Uterus (tissue), 4 donors: Measurements from ENCODE around the gene ZNF521. TPM values are rescaled to one million over a fixed set of nuclear protein-coding genes. Genes with fewer than 3 reads are reported as not detected.

Source experiments
- DNase-seq, 2 donors: peaks; one replicate each; pipeline ENCODE4 v3.0.0-alpha.2; 2019 to 2020
- H3K27ac ChIP-seq, 2 donors: fragments of 200-600 bp; sonication (generic); 1 replicate in 1 of 2; 2 replicates in 1 of 2; pipeline ENCODE4 v1.5.1; 2016 to 2018
- H3K27me3 ChIP-seq, 2 donors: fragments of 200-600 bp; sonication (generic); one replicate each; pipeline ENCODE4 v1.5.1; 2018 to 2019; ENCODE audit warnings: control low read depth in 1 of 2
- H3K36me3 ChIP-seq, 2 donors: fragments of 200-600 bp; sonication (generic); one replicate each; pipeline ENCODE4 v1.5.1; 2019; ENCODE audit warnings: control low read depth in 1 of 2
- H3K4me1 ChIP-seq, 2 donors: fragments of 200-600 bp; sonication (generic); one replicate each; pipeline ENCODE4 v1.5.1; 2018 to 2019; ENCODE audit warnings: control low read depth in 1 of 2
- H3K4me3 ChIP-seq, 2 donors: fragments of 200-600 bp; sonication (generic); 1 replicate in 1 of 2; 2 replicates in 1 of 2; pipeline ENCODE4 v1.5.1; 2018 to 2019; ENCODE audit warnings: mild to moderate bottlenecking in 1 of 2
- H3K9me3 ChIP-seq, 2 donors: fragments of 200-600 bp; sonication (generic); one replicate each; pipeline ENCODE4 v1.5.1; 2019; ENCODE audit warnings: control low read depth in 1 of 2
- POLR2A ChIP-seq, 2 donors: fragments of 450-650 bp; IDR thresholded peaks; one replicate each; pipeline ENCODE4 v1.6.1; 2016; ENCODE audit warnings: antibody characterized with exemption in 2 of 2, mild to moderate bottlenecking in 1 of 2, moderate library complexity in 1 of 2
- intact Hi-C: fragments of 100-400 bp; cut with DNase I; formaldehyde crosslinking; loops from one replicate; pipeline ENCODE4 v1.15.1; 2023; ENCODE audit warnings: low total_unique reads
- total RNA-seq, 4 donors: library from RNA; depleted of rRNA in 3 of 4; stranded (reverse); fragments of >200 nt in 3 of 4; gene quantifications; one replicate each; pipeline versions ENCODE4 v1.1.0 to v1.2.4, GENCODE V29; 2014 to 2023
- TF ChIP-seq, protein P1 (sequence below), 4 experiments: fragments of 200-600 bp in 2 of 4; fragments of 450-650 bp in 2 of 4; sonication (generic) in 2 of 4; IDR thresholded peaks; one replicate each; pipeline ENCODE4 v1.5.1; 2016 to 2019; ENCODE audit warnings: antibody characterized with exemption in 4 of 4, mild to moderate bottlenecking in 2 of 4, moderate library complexity in 1 of 4
- donor health status: DM: yes; HTN: yes; CAD: no.

The ZNF521 gene
- total RNA-seq, 4 donors from 2014 or later = 47.4 to 116 (median 72.8) TPM

DNA sequence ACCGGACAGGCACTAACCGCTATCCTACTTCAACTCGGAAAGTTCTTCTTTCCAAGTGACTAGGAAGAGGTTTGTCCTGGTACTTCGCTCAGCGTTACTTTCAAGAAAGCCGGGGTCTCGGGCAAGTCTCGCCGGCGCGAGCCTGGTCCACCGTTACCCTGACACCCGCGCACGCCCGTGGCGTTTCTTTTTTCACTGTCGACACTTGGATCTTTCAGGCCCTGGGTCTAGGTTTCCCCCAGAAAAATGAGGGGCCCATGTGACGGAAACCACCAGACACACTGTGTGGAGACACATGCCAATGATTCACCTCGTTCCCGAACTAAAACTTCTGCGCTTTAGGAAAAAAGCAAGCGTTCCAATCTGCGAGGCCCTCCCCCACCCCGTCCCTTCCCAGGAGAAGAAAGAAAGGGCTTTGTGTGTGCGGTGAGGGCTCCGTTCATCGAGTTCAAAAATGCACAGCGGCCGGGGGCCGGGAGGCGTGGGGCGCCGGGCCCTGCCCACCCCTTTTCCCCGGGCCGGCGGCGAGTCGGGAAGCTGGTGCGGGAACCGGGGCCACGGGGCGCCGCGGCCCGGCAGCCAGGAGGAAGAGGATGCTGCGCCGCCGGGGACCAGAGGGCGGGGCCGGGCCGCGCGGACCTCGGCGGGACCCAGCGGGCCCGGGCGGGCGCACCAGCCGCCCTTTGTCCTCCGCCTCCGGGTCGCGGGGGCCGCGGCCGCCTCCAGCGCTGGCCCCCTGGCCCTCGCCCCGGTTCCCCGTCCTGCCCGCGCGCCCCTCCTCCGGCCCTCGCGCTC is 2.6 kb downstream of the ZNF521 start:
- intact Hi-C loops = loop anchor here (10.0 kb wide), 1 partner anchor 115 kb away; no protein-coding TSS in a partner anchor
- DNase-seq = peak; percentile 44 to 46
- no peaks in the 10 kb centered on the region for H3K27me3 ChIP-seq
- H3K4me1 ChIP-seq = no peaks in the 10 kb centered on the region
- no peaks in the 10 kb centered on the region for H3K36me3 ChIP-seq
- peak overlapping the region; percentile 95 for H3K27ac ChIP-seq
- peak overlapping the region; percentile 55 to 60 for H3K4me3 ChIP-seq
- TF ChIP-seq POLR2A (IDR thresholded peaks at IDR 0.05) = peak in 1 of 2 donors; percentile 47
- TF ChIP-seq, protein P1, sequence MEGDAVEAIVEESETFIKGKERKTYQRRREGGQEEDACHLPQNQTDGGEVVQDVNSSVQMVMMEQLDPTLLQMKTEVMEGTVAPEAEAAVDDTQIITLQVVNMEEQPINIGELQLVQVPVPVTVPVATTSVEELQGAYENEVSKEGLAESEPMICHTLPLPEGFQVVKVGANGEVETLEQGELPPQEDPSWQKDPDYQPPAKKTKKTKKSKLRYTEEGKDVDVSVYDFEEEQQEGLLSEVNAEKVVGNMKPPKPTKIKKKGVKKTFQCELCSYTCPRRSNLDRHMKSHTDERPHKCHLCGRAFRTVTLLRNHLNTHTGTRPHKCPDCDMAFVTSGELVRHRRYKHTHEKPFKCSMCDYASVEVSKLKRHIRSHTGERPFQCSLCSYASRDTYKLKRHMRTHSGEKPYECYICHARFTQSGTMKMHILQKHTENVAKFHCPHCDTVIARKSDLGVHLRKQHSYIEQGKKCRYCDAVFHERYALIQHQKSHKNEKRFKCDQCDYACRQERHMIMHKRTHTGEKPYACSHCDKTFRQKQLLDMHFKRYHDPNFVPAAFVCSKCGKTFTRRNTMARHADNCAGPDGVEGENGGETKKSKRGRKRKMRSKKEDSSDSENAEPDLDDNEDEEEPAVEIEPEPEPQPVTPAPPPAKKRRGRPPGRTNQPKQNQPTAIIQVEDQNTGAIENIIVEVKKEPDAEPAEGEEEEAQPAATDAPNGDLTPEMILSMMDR (IDR thresholded peaks at IDR 0.05) = no peak
- H3K9me3 ChIP-seq = no peaks in the 10 kb centered on the region

DNA sequence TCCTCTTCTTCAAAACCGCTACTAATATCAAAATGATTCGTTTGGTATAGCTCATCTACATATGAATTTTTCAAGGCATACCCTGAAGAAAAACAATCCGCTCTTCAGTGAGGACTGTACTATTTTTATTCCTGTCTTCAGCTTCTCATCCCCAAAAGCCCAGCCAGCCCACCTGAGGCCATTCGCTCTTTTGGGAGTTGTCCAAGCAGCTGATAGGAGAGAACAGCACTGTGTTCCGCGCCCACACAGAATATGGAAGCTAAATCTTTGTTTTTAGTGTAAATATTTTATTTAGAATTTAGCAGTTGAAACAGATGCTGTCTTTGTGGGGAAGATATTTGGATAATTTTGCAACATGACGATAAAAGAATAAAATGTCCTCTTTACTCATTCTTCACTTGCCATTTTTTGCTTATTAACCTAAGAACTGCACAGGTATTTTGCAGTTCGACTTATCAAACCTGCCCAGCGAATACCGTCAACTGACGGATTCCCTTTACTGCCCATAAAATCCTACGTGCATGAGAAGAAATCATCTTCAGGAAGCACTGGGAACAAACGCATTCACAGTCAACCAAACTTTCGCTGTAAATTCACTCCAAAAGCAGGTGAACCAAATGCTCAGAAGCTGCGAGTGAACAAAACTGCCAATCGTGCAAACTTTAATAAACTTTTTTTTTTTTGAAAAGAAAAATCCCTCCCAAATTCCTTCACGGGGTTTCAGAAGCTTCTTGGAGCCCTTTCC is 3.4 kb downstream of the ZNF521 start:
- Histone ChIP-seq H3K27me3 (no peaks in the 10 kb centered on the region), H3K4me3 (peak overlapping the region; percentile 55 to 60), H3K4me1 (no peaks in the 10 kb centered on the region), H3K9me3 (no peaks in the 10 kb centered on the region), H3K27ac (peak overlapping the region; percentile 95), H3K36me3 (no peaks in the 10 kb centered on the region)
- no peak for DNase-seq
- TF ChIP-seq POLR2A (IDR thresholded peaks at IDR 0.05) = no peak
- TF ChIP-seq, protein P1 (IDR thresholded peaks at IDR 0.05) = no peak
- intact Hi-C loops = loop anchor here (10.0 kb wide), 1 partner anchor 114 kb away; no protein-coding TSS in a partner anchor

DNA sequence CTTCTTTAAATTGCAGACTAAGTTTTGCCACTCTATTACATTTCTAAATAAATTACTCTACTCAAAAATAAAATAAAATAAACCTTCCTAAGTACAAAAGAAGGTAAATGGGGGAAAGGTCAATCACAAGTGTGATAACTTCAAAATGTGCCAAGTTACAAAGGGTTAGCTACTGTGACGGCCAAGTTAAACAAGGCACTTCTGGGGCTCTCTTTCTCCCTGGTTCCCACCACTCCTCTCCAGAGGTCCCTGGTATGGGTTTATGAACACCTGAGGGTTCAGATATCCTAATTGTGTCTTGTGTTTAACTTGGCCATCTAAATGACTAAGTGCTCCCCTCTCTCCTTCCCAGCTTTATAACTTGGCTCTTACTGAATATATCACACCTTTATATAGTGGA is 5.4 kb downstream of the ZNF521 start:
- TF ChIP-seq POLR2A (IDR thresholded peaks at IDR 0.05) = no peak
- TF ChIP-seq, protein P1 (IDR thresholded peaks at IDR 0.05) = no peak
- Histone ChIP-seq H3K27ac (peak overlapping the region in 1 of 2 donors; percentile 95), H3K9me3 (no peaks in the 10 kb centered on the region), H3K27me3 (no peaks in the 10 kb centered on the region), H3K4me3 (no peak overlapping the region), H3K36me3 (no peaks in the 10 kb centered on the region), H3K4me1 (no peaks in the 10 kb centered on the region)
- intact Hi-C loops = loop anchor here (10.0 kb wide), 1 partner anchor 112 kb away; no protein-coding TSS in a partner anchor
- no peak for DNase-seq

DNA sequence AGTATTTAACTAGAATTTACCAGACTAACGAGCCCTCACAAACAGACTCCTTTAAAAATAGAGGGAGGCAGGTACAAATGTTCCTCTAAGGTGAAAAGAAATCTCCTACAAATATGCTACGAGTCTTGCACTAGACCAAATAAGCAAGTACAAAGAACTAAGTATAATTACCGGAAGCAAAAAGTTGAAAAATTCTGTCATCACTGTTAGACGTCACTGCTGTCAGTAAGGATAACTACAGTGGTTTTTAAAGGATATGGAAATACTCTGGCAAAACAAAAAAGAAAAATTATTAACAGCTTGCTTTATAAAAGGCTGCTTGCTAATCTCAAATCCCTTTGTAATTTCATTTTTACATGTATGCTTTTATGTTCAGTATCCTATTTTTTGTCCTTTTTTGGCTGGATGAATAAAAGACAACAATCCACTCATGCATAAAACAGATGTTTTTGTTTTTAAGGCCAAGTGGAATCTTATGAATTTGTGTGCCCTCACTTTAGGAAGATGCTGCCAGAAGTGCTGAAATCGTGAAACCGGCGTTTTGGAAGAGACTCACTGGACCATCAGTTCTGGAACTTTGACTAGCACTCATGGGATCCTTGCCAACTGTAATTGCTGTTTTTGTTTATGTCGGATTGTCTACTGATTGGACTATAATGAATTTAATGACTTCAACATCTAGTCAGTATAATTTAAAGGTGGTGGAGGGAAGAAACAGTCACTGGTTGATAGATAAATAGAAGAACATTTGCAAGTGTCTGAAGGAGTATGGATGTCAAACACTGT is 6.7 kb downstream of the ZNF521 start:
- H3K27ac ChIP-seq = peak overlapping the region in 1 of 2 donors; percentile 95
- no peaks in the 10 kb centered on the region for H3K9me3 ChIP-seq
- H3K27me3 ChIP-seq = no peaks in the 10 kb centered on the region
- intact Hi-C loops = loop anchor here (10.0 kb wide), 1 partner anchor 110 kb away; no protein-coding TSS in a partner anchor
- H3K4me1 ChIP-seq = no peaks in the 10 kb centered on the region
- H3K36me3 ChIP-seq = no peaks in the 10 kb centered on the region
- TF ChIP-seq POLR2A (IDR thresholded peaks at IDR 0.05) = no peak
- TF ChIP-seq, protein P1 (IDR thresholded peaks at IDR 0.05) = no peak
- no peak overlapping the region for H3K4me3 ChIP-seq
- no peak for DNase-seq
